GM19324 (cell line): Measurements from ENCODE around the gene MDC1.
"Not testable (repeated sequence)": the region's sequence is repeated elsewhere in the genome, so short reads cannot be mapped to it uniquely, and the experiment has no call there.

Experiments
- ATAC-seq: cut with Tn5 transposase; IDR thresholded peaks from one replicate; pipeline ENCODE4 v1.9.1; 2021; ENCODE audit warnings: mild to moderate bottlenecking, moderate library complexity; ENCODE audit not compliant: unreplicated experiment, low FRiP score

The MDC1 gene

DNA sequence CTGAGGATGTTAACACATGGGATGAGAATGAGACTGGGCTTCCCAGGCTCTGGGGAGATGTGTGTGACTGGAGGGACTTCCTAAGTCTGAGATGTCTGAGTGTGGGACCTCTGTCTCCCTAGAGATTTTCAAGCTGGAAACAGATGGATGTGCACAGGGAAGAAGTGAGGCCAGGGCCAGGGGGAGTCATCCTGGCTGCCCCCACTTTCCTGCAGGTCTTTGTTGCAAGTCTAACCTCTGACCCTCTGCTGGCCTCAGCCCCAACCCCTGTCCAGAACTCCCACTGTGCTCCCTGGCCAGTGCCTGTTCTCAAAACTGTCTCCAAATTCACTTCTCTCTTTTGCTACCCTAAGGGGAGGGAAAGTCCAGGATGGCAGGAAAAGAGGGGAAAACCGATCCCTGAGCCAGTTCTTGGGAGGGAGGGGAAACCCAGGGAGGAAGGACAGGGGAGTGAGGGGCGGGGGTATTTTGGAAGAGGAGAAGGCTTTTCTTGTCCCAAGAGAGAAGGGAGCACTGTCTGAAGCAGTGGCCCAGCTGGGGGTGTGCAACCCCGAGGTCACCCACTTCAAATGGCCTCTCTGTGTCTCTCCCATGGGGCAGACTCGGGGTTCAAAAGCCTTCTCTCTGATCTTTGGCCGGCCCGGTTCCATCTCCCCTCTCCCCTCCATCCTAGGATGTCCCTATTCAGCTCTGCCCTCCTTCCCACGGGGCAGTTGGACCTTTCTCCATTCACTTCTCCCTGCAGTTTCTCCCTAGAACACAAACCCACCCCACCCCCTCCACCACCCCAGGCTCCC, 33.7 kb downstream of the MDC1 start:
- ATAC-seq, result no peak

DNA sequence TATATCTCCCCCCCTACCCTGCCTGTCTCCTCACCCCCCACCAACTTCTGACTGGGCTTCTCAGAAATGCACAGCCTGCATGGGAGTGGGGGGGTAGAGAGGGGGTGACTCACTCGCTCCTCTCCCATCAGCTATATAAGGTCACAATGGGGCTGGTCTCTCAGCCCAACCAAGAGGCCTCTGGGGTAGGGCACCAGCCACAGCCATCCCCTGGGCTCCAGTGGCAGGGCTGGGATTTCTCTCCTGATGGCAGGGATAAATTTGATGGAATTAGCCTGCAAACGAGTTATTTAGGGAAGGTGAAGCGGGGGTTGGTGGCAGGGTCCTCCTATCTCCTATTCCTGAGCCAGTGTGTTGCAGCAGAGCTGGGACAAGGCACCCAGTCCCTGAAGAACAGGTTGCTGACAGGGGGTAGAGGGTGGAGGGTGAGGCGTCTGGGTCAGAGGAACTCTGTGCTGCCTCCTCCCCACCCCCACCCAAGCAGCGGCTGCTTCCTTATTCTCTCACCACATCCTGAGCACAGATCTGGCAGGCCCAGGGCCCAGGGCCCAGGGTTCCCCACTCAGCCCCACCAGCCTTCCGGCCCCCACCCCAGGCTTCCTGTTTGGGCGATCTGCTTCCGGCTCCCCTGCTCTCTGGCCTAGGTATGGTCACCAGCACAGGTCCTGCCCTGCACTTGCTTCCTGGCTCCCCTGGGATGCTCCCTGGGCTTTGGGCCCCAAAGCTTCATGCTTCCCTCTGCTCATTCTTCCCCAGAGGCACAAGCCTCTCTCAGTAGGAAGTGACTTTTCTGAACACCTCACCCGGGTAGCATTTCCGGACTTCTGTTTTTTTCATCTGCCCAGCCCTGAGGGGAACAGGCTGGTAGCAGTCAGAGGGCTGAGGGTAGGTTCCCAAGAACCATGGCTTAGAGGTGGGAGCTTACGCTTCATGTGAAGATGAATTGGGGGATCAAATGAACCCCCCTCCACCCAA, 34.7 kb downstream of the MDC1 start:
- peak; percentile 51 for ATAC-seq

DNA sequence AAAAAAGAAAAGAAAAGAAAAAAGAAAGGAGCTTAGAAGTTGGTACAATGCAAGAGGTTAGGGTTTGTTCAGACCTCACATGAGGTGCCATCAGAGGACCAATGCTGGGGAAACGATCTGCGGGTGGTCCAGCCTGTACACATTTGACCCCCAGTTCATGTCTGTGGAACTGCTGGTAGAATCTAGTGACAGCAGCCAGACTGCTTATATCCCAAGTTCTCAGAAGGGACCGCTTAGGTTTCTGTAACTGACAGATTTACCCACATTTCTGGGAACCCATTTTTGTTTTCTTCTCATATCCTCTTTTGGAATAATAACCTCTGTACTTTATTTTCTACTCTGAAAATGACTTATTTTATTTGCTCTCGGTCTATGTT, 35.3 kb downstream of the MDC1 start:
- ATAC-seq, result no peak

DNA sequence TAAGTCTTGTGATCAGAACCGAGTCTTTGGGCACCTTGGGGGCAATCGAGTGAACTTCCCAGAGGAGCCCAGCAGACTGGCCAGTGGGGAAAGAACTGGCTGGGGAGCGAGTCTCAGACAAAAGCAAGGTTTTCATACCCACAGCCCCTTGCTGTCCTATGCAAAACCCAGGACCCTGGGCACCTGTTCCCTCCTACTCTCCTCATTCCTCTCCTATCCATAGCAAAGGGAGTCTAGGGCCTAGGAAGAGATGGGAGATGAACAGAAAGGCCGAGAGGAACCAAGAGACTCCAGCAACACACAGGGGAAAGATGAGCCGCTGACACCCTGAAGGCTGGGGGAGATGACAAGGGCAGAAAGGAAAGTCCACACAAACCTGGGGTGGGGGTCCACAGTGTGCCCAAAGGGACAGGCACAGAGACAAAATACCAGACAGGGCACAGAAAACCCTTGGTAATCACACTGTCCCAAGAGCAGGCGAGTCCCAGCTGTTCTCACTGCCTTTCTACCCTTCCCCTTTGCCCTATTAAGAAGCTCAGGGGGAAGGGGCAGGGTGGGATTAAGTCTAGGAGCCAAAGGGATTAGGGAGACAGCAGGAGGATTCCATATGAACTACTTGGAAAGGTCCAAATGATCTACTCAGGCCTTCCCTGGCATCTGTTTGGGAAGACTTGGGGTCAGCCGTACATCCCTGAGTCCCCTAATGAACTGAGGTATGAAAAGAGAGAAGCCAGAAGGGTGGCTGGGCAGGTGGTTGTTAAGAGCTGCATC, 37.1 kb downstream of the MDC1 start:
- ATAC-seq, result no peak

DNA sequence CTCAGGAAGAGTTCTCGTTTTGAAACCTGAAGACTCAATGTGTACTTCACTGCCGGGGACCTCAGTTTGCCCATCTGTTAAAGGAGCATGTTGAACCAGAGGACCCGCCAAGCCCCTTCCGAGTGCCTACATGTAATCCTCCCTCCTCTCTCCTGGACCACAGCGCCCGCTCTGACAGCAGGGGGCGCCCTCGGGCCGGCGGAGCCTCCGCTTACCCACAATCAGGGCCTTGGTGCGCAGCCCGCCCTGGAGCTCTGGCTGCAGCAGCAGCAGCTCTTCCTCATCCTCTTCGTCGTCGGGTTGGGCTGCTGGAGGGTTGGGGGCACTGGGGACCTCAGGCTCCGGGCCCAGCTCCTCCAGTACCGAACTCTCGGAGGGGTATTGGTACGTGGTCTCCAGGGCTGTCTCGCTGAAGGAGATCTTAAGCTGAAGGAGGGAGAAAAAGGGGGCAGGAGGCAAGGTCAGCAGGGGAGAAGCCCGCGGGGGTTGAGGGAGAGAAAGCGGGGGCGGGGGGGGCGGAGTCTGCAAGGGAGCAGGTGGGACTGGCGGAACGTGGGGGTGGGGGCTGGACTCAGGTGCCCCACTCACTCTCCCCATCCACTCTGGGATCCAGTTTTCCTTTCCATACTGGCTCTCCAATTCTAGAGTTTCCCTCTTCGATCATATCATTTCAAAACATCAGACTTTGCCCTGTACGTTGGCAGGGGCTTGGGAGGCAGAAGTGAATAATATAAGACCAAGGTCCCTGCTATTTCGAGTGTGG, 37.9 kb downstream of the MDC1 start:
- ATAC-seq, result peak; percentile 39

DNA sequence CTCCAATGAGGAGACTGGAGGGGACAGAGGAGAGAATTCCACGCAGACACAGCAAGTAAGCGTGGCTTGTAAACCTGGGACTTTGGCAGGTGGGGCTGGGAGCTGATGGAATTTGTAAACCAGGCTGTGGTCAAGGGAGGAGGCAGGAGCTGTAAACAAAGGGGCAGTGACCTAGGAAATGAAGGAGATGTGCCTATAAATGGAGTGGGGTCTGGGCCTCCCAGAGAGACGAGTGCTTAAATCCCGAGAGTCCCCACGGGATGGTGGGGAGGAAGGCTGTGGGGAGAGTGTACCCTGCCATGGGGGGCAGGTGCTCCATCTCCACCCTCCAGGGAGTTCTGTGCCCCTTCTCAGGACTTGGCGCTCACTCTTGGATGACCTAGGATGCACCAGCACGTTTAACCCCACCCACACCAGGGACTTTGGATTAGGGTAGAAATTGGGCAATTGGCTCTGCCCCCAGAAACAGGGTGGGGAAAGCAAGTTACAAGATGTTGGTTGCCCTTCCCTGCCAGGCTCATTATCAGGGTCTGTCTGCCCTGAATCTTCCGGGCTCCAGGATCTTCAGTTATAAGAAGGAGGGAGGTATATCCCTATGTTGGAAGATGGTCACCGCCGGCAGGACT, 40.3 kb downstream of the MDC1 start:
- ATAC-seq, result no peak

DNA sequence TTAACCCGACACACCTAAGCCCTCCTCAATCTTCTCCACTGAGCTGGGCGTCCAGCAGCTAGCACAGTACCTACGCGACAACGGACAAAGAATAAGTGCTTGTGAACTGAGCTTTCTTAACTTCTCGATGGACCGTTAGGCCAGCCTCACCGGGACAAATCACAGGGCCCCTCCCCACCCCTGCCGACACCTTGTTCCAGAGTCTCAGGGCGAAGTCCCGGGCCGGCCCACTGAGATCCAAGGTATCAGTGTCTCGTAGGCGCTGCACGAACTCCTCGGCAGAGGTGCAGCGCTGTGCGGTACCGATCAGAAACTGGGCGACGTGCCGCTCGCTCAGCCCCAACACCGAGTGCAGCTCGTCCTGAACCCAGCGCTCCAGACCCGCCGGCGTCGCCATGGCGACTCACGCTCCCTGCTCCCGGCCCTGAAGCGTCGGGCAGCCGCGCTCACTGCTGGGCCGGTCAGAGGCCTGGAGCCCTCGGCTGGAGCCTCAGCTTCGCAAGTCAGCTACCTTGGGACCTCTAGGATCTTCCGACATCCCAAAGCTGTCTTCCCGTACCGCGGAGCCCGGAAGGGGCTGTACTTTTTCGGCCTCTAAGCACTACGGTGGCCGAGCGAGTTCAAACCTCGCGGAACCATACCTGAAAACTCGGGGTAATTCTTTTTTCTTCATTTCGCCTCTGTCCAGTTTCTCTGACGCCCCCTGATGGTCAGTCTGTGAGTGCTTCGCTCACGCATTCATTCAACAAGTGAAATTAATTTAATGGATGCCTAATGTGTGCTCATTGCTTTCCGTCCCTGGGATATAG, 44.4 kb downstream of the MDC1 start, which contains the start of gene DHX16:
Gene DHX16 (minus strand): TSS at position 562 of the 809 bp plus-strand sequence. CDS start 165 bp downstream, at position 397.
- ATAC-seq, result peak; percentile 86

DNA sequence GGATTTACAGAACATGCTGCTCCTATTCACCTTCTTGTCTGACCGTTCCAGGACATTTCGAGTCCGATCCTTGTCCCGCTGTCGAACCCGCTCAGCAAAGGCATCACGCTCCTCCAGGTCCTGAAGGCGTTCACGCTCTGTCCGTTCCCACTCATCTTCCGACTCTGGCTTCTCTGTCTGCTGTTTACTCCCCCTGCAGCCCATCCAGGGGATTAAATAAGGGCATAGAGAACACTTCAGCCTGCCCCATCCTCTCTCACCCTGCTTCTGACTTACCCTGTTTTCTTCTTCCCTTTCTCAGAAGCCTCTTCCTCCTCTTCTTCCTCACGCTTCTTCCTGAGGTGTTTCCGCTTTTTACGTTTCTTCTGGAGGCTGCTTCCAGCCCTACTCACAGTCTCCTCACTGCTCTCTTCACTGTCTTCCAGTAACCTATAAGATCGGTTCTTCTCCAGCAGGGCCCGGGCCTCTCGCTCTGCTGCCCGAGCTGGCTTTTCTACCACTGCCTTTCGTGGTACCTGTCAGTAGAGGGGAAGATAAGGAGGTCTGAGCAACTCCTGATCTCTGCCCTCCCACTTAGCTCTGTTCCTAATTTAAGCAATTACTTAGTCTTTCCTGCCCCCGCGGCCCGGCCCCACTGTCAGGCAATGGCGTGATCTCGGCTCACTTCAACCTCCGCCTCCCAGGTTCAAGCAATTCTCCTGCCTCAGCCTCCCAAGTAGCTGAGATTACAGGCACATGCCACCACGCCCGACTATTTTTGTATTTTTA, 46.1 kb downstream of the MDC1 start:
- ATAC-seq, result no peak

DNA sequence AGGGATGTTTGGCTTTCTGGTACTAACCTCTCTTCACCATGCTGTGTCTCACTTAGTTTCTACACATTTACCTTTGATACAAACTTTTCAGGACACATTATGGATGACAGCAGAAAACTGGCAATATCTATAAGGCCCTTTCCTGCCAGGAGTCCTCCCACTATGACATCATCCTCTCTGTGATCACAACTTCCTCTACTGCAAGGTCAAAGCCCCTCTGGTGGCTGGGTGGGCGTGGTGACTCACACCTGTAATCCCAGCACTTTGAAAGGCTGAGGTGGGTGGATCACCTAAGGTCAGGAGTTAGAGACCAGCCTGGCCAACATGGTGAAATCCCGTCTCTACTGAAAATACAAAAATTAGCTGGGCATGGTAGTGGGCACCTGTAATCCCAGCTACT, 50.8 kb downstream of the MDC1 start:
- ATAC-seq, result not testable (repeated sequence)

DNA sequence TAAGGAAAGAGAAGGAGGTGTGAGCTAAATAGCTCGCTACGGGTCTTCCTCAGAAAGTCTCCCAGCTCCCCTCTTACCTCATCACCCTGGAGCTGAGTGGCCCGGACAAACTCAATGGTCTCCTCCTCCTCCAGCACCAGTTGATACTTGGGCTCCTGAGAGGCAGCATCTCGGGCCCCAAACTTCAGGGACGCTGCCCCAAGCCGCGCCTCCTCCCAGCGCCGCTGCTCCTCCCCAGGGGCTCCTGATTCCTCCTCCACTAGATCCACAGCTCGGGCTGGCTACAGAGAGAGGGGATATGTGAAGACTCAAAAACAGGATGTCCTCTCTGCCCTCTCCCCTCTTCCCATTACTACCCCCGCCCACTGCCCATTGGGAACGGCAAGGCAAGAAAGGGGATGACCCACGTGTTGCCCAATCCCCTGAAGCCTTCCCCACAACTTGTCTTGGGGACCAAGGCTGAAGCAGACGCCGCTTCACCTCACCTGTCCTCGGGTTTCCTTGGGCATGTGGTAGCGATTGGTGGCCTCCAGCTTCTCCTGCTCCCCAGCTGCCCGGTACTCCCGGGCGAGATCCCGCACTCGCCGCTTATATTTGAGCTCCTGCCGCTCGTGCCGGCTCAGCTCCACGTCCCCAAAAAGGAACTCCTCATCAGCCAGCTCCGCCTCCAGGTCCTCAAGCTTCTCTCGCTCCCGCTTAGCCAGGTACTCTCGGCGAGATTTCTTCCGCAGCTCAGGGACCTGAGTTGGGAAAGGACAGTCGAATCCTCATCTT, 51.9 kb downstream of the MDC1 start:
- ATAC-seq, result no peak

DNA sequence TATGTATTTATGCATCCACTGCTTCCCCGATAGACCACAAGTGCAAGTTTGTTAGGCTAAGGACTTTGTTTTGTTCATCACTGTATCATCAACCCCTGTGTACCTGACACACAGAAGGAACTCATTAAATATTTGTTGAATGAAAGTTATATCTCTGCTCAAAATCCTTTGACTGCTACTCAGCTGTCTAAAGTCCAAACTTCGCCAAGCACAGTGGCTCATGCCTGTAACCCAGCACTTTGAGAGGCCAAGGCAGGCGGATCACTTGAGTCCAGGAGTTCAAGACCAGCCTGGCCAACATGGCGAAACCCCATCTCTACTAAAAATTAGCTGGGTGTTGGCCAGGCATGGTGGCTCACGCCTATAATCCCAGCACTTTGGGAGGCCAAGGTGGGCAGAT, 59.2 kb downstream of the MDC1 start:
- not testable (repeated sequence) for ATAC-seq

DNA sequence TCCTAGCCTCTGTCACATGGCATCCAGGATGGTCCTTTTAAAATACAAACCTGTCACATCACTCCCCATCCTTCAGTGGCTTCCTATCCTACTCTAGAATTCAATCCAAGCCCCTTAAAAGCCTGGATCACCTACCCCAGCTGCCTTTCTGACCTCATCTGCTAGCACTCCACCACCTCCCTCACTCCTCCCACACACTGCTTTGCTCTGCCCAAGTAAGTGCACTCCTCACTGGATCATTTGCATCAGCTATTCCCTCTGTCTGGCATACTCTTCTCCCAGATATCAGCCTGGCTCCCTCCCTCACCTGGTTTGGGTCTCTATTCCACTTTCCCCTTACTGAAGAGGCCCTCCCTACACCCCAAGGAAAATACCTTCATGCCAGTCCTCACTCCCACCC, 59.6 kb downstream of the MDC1 start:
- ATAC-seq, result no peak

DNA sequence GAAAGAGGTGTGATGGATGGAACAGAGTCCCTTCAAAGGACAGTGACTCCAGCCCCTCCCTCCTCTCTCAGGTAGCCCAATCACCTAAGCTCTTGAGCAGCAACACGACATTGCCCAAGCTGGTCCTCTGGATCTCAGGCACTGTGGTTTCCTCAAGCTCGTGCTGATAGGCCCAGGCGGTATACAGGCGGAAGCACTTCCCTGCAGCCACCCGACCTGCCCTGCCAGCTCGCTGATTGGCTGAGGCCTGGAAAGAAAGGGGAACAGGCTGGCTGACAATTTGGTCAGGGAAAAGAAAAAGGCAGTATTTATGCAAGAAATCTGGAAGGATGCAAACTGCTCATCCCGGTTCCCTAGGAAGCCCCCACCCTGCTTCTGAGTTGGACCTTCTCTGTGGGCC, 60.6 kb downstream of the MDC1 start:
- no peak for ATAC-seq

DNA sequence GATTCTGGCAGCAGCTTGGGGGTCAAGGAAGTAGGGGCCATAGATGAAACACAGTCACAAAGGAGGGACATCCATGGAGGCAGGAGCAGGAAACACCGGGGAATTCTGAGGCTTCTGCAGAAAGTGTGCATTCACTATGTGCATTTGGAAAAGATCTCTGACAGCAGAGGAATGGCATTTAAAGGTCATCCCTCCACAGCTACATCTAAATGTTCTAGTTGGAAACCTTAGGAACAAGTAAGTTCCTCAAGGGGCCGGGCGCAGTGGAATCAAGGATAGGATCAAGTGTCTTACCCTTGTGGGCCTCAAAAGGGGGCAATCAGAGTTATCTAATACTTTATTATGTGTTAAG, 61.4 kb downstream of the MDC1 start:
- ATAC-seq, result no peak

DNA sequence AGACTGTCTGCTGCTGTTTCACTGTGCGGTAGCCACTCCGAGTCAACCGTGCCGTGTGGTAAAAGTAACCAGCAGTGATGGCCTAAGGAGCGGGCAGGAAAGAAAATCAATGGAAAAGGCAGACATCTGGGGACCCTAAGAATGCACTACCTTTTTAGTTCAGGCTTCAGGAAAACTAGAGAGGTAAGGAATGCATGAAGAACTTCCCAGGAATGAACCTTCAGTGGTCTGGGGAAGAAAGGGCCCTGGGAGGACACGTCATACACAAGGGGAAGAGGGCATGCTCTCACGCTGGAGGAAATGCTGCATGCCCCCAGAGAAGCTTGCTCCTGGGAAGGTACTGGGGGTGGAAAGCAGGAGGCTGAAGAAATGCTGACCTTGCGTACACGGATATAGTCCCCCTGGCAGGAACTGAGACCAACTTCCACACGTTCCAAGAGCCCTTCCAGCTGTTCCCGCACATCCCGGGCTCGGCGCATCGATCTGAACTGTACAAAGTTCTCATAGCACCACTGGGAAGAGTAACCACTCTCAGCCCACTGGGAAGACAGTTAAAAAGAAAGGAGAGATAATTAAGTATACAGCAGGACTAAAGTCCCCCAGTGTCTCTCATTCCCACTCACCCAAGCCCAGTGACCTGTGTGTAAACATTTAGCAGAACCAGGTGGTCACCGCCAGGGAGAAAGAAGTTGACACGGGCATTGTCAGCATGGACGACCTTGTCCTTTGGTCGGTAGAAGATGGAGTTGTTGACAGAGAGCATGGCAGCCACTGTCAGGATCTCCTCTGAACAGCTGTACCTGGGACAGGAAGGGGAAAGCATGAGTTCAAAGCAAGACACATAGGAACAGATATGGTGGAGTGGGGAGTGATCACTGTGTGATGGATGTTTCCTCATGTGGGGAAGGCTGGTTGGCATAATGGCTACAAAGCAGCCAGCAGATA, 62.0 kb downstream of the MDC1 start:
- no peak for ATAC-seq

DNA sequence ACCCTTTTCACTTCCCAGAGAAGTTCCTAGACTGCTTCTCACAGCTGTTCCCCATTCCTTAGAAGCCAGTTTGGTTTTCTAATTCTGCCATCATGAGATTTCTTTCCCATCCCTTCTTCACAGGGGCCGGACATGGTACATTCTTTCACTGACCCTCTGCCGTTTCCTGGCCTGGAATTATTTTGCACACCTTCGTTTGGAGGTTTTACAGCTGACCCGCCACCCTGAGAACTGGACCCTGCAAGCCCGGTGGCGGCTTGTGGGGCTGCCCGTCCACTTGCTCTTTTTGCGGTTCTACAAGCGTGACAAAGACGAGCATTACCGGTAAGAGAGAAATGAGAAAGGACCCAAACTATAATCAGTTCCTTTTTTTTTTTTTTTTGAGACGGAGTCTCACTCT, 65.9 kb downstream of the MDC1 start:
- ATAC-seq, result no peak
